Stomach (tissue), 4 donors: ENCODE measurements around the gene RWDD4.

Experiments used
- CTCF ChIP-seq, 7 experiments: fragments of 450-650 bp in 4 of 7; fragments of 200-600 bp in 3 of 7; sonication (generic) in 3 of 7; IDR thresholded peaks; one replicate each; pipeline ENCODE4 v1.5.1; 2016 to 2019; ENCODE audit warnings: antibody characterized with exemption in 7 of 7, control low read depth in 2 of 7, mild to moderate bottlenecking in 1 of 7
- EP300 ChIP-seq: sonication (generic); formaldehyde crosslinking; IDR thresholded peaks from one replicate; pipeline ENCODE4 v1.6.1; 2017; ENCODE audit warnings: antibody characterized with exemption

GRCh38 chr4:183610033-183610432 is 49.0 kb downstream of the RWDD4 start:
- TF ChIP-seq CTCF (IDR thresholded peaks at IDR 0.05) (no peak), EP300 (no peak)
